PFSK-1 (cell line): ENCODE results near the gene ZBTB25.

Experiments
- FOXP2 ChIP-seq: optimal IDR thresholded peaks from 2 replicates; pipeline ENCODE3; 2011; ENCODE audit warnings: borderline replicate concordance, control low read depth, inconsistent platforms; ENCODE audit not compliant: insufficient read depth; ENCODE audit errors: extremely low read length, extremely low read depth
- POLR2AphosphoS5 ChIP-seq: IDR thresholded peaks from 2 replicates; pipeline ENCODE4 v1.6.1; 2012; ENCODE audit warnings: low read depth, mild to moderate bottlenecking, control low read depth, low read length, moderate library complexity
- SIN3A ChIP-seq: IDR thresholded peaks from 2 replicates; pipeline ENCODE4 v1.6.1; 2012; ENCODE audit warnings: mild to moderate bottlenecking, low read length, moderate library complexity, borderline replicate concordance; ENCODE audit not compliant: insufficient read depth
- TAF1 ChIP-seq: IDR thresholded peaks from 2 replicates; pipeline ENCODE4 v1.6.1; 2012; ENCODE audit warnings: low read length, control low read depth, borderline replicate concordance; ENCODE audit not compliant: insufficient read depth
- TF ChIP-seq, protein P1 (sequence below), 2 experiments: IDR thresholded peaks; 2 replicates each; pipeline versions ENCODE4 v1.6.1 to v1.8.0; 2011 to 2012; ENCODE audit warnings: low read depth in 2 of 2, low read length in 2 of 2, control low read depth in 1 of 2, inconsistent platforms in 1 of 2, mild to moderate bottlenecking in 1 of 2, moderate library complexity in 1 of 2; ENCODE audit not compliant: insufficient read depth in 1 of 2

The ZBTB25 gene

GRCh38 chr14:64540208-64541202 is 36.9 kb upstream of the ZBTB25 start, which contains the start of gene HSPA2:
Gene HSPA2 (plus strand): TSS chr14:64540741. CDS start chr14:64540850, 109 bp downstream.
- TF ChIP-seq FOXP2 = no peak
- TF ChIP-seq, protein P1, sequence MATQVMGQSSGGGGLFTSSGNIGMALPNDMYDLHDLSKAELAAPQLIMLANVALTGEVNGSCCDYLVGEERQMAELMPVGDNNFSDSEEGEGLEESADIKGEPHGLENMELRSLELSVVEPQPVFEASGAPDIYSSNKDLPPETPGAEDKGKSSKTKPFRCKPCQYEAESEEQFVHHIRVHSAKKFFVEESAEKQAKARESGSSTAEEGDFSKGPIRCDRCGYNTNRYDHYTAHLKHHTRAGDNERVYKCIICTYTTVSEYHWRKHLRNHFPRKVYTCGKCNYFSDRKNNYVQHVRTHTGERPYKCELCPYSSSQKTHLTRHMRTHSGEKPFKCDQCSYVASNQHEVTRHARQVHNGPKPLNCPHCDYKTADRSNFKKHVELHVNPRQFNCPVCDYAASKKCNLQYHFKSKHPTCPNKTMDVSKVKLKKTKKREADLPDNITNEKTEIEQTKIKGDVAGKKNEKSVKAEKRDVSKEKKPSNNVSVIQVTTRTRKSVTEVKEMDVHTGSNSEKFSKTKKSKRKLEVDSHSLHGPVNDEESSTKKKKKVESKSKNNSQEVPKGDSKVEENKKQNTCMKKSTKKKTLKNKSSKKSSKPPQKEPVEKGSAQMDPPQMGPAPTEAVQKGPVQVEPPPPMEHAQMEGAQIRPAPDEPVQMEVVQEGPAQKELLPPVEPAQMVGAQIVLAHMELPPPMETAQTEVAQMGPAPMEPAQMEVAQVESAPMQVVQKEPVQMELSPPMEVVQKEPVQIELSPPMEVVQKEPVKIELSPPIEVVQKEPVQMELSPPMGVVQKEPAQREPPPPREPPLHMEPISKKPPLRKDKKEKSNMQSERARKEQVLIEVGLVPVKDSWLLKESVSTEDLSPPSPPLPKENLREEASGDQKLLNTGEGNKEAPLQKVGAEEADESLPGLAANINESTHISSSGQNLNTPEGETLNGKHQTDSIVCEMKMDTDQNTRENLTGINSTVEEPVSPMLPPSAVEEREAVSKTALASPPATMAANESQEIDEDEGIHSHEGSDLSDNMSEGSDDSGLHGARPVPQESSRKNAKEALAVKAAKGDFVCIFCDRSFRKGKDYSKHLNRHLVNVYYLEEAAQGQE (IDR thresholded peaks at IDR 0.05; ENCODE audit: insufficient read depth in 1 of 2, low read depth in 2 of 2, low read length in 2 of 2) = no peak
- no peak for TF ChIP-seq TAF1
- TF ChIP-seq SIN3A = no peak
- no peak for TF ChIP-seq POLR2AphosphoS5

GRCh38 chr14:64536488-64537245 is 33.0 kb upstream of the ZBTB25 start:
- TF ChIP-seq TAF1 = no peak
- no peak for TF ChIP-seq SIN3A
- no peak for TF ChIP-seq POLR2AphosphoS5
- TF ChIP-seq, protein P1 (IDR thresholded peaks at IDR 0.05; ENCODE audit: insufficient read depth in 1 of 2, low read depth in 2 of 2, low read length in 2 of 2) = no peak
- TF ChIP-seq FOXP2 = no peak

GRCh38 chr14:64531567-64531966 is 27.9 kb upstream of the ZBTB25 start:
- no peak for TF ChIP-seq POLR2AphosphoS5
- no peak for TF ChIP-seq FOXP2
- TF ChIP-seq, protein P1 (IDR thresholded peaks at IDR 0.05; ENCODE audit: insufficient read depth in 1 of 2, low read depth in 2 of 2, low read length in 2 of 2) = no peak
- no peak for TF ChIP-seq SIN3A
- TF ChIP-seq TAF1 = no peak

DNA sequence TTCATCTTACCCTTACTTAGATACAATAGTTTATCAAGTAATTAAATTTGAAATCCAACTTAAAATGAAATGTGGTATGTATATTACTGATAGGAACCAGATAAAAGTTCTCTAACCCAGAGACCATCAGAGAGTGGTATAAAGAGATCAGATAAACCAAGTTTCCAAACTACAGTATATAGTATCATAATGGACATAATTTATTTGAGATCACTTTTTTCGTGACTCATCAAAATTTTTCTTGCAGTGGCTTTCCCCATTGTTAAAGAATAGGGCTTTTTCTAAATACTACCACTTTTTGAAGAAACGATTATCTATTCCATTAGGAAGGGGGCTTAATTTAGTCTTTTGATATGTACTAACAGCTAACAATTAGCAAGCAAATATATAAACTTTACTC is 21.7 kb upstream of the ZBTB25 start:
- TF ChIP-seq POLR2AphosphoS5 (no peak), SIN3A (no peak), FOXP2 (no peak), TAF1 (no peak)
- TF ChIP-seq, protein P1 (IDR thresholded peaks at IDR 0.05; ENCODE audit: insufficient read depth in 1 of 2, low read depth in 2 of 2, low read length in 2 of 2) = no peak
